ENCODE measurements around the gene CCND2.

The CCND2 gene

DNA sequence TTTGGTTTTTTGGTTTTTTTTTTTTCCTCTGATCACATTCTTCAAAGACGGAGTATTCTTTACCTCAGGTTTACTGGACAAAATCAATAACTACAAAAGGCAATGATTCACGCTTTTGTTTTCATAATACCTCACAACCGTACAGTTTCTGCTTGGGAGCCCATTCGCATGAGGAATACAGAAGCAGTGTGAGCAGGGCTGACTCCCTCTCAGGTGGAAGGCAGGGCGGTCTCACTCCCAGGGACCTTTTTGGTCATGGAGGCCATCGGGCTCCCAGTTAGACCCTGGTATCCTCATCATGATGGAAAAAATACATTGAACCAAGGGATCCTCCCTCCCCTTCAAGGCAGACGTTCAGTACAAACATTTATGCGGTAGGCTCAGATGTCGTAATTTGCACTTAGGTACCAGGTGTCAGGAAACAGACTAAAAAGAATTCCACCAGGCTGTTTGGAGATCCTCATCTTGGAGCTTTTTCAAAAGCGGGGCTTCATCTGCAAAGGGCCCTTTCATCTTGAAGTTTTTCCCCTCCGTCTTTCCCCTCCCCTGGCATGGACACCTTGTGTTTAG is 28.5 kb downstream of the CCND2 start:
- peaks cover 75% of the 10 kb centered on the region for H3K36me3 ChIP-seq (ENCODE audit: control insufficient read depth, low read depth, low read length)
- H3K4me1 ChIP-seq (ENCODE audit: control insufficient read depth, low read depth, low read length), result peaks cover 8% of the 10 kb centered on the region
- no peak overlapping the region for H3K9ac ChIP-seq (ENCODE audit: low read length)
- no peak overlapping the region for H3K27ac ChIP-seq (ENCODE audit: low read length)
- H3K4me3 ChIP-seq (ENCODE audit: low read length), result no peak overlapping the region
- no peaks in the 10 kb centered on the region for H3K27me3 ChIP-seq (ENCODE audit: control insufficient read depth, insufficient read depth, low read length)
- H3K9me3 ChIP-seq (ENCODE audit: control insufficient read depth, low read depth, low read length), result no peaks in the 10 kb centered on the region

DNA sequence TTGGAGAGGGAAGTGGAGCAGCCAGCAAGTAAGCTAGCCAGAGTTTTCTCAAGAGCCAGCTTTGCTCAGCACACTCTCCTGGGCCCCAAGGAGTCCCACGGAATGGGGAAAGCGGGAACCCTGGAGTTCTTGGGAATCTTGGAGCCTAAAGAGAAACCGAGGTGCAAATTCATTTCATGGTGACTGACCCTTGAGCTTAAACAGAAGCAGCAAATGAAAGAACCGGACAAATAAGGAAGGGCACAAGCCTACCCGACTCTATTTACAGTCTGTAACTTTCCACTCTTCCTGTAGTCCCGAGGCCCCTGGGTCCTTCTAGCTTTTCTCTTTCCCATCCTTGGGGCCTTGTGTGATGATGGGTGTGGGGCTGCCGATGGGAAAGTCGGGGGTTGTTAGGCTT is 29.3 kb downstream of the CCND2 start:
- Histone ChIP-seq H3K4me1 (ENCODE audit: control insufficient read depth, low read depth, low read length) (peaks cover 11% of the 10 kb centered on the region), H3K27me3 (ENCODE audit: control insufficient read depth, insufficient read depth, low read length) (no peaks in the 10 kb centered on the region), H3K36me3 (ENCODE audit: control insufficient read depth, low read depth, low read length) (peaks cover 70% of the 10 kb centered on the region), H3K9ac (ENCODE audit: low read length) (no peak overlapping the region), H3K27ac (ENCODE audit: low read length) (no peak overlapping the region), H3K9me3 (ENCODE audit: control insufficient read depth, low read depth, low read length) (no peaks in the 10 kb centered on the region), H3K4me3 (ENCODE audit: low read length) (no peak overlapping the region)

- H3K36me3 ChIP-seq (ENCODE audit: control insufficient read depth, low read depth, low read length), result peaks cover 62% of the 10 kb centered on the region
- no peaks in the 10 kb centered on the region for H3K27me3 ChIP-seq (ENCODE audit: control insufficient read depth, insufficient read depth, low read length)
- peaks cover 11% of the 10 kb centered on the region for H3K4me1 ChIP-seq (ENCODE audit: control insufficient read depth, low read depth, low read length)
- H3K27ac ChIP-seq (ENCODE audit: low read length), result no peak overlapping the region
- no peak overlapping the region for H3K9ac ChIP-seq (ENCODE audit: low read length)
- H3K9me3 ChIP-seq (ENCODE audit: control insufficient read depth, low read depth, low read length), result no peaks in the 10 kb centered on the region
- no peak overlapping the region for H3K4me3 ChIP-seq (ENCODE audit: low read length)
Measured at GRCh38 chr12:4303750-4304149, 30.2 kb downstream of the CCND2 start.

DNA sequence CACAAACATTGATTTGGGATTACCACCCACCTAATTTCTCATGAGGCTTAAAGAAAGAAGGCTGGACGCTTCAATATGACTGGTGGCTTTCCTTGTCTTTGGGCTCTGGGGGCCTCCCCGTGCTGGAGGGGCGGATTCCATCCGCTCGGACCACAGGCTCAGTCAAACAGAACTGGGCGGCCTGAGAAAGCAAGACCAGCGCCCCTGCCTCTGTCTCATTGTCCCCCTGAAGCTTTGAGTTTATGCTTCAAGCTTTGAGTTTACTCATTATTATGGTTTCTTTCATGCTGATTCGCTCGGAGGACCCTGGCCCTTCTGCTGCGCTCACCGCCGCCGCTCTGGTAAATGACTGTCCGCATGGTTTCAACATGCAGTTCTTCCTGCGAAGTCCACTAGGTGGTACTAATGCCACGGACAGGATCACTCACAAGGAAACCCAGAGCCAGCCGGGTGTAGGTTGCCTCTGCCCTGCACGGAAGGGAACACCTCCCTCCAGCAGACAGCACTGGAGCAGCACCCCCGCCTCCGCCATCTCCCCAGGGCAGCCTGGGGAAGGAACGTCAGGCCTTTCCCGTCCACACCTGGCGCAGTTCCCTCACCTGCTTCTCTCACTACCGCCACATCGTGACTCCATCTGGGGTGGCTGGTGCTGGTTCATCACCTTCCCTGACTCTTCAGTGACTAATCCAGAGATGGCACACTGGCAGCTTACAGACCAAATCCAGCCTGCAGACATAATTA is 34.2 kb downstream of the CCND2 start:
- peaks cover 25% of the 10 kb centered on the region for H3K36me3 ChIP-seq (ENCODE audit: control insufficient read depth, low read depth, low read length)
- no peaks in the 10 kb centered on the region for H3K27me3 ChIP-seq (ENCODE audit: control insufficient read depth, insufficient read depth, low read length)
- peaks cover 11% of the 10 kb centered on the region for H3K4me1 ChIP-seq (ENCODE audit: control insufficient read depth, low read depth, low read length)
- peak overlapping the region; percentile 23 for H3K4me3 ChIP-seq (ENCODE audit: low read length)
- peak overlapping the region; percentile 22 for H3K9ac ChIP-seq (ENCODE audit: low read length)
- no peaks in the 10 kb centered on the region for H3K9me3 ChIP-seq (ENCODE audit: control insufficient read depth, low read depth, low read length)
- no peak overlapping the region for H3K27ac ChIP-seq (ENCODE audit: low read length)

- Histone ChIP-seq H3K27me3 (ENCODE audit: control insufficient read depth, insufficient read depth, low read length) (no peaks in the 10 kb centered on the region), H3K9me3 (ENCODE audit: control insufficient read depth, low read depth, low read length) (no peaks in the 10 kb centered on the region), H3K4me1 (ENCODE audit: control insufficient read depth, low read depth, low read length) (peaks cover 11% of the 10 kb centered on the region), H3K27ac (ENCODE audit: low read length) (no peak overlapping the region), H3K36me3 (ENCODE audit: control insufficient read depth, low read depth, low read length) (peaks cover 18% of the 10 kb centered on the region), H3K4me3 (ENCODE audit: low read length) (no peak overlapping the region), H3K9ac (ENCODE audit: low read length) (no peak overlapping the region)
Measured at GRCh38 chr12:4308334-4308950, 34.9 kb downstream of the CCND2 start.

GRCh38 chr12:4311776-4312175 is 38.2 kb downstream of the CCND2 start:
- no peaks in the 10 kb centered on the region for H3K27me3 ChIP-seq (ENCODE audit: control insufficient read depth, insufficient read depth, low read length)
- no peak overlapping the region for H3K9ac ChIP-seq (ENCODE audit: low read length)
- H3K27ac ChIP-seq (ENCODE audit: low read length), result no peak overlapping the region
- no peaks in the 10 kb centered on the region for H3K36me3 ChIP-seq (ENCODE audit: control insufficient read depth, low read depth, low read length)
- no peaks in the 10 kb centered on the region for H3K9me3 ChIP-seq (ENCODE audit: control insufficient read depth, low read depth, low read length)
- H3K4me3 ChIP-seq (ENCODE audit: low read length), result no peak overlapping the region
- H3K4me1 ChIP-seq (ENCODE audit: control insufficient read depth, low read depth, low read length), result peaks cover 5% of the 10 kb centered on the region

DNA sequence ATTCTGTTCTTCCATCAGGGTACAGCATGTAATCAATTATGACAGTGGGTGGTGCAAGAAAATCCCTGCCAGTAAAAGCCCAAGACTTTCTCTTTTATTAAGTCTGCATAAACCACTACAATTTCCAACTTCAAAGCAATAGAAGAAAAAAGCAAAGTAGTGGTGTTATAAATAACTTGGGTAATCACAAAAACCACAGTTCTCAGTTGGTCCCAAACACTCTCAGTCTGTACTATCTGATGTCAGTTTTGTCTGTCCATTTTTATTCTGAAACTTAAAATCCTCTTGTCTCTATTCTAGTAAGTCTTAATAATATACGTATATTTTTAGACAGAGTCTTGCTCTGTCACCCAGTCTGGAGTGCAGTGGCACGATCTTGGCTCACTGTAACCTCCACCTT is 38.7 kb downstream of the CCND2 start:
- H3K27ac ChIP-seq (ENCODE audit: low read length), result no peak overlapping the region
- H3K4me1 ChIP-seq (ENCODE audit: control insufficient read depth, low read depth, low read length), result peaks cover under 1% of the 10 kb centered on the region
- H3K9ac ChIP-seq (ENCODE audit: low read length), result no peak overlapping the region
- H3K27me3 ChIP-seq (ENCODE audit: control insufficient read depth, insufficient read depth, low read length), result no peaks in the 10 kb centered on the region
- H3K4me3 ChIP-seq (ENCODE audit: low read length), result no peak overlapping the region
- H3K36me3 ChIP-seq (ENCODE audit: control insufficient read depth, low read depth, low read length), result no peaks in the 10 kb centered on the region
- H3K9me3 ChIP-seq (ENCODE audit: control insufficient read depth, low read depth, low read length), result no peaks in the 10 kb centered on the region

GRCh38 chr12:4320497-4320852 is 46.9 kb downstream of the CCND2 start:
- H3K27ac ChIP-seq (ENCODE audit: low read length), result no peak overlapping the region
- peaks cover 4% of the 10 kb centered on the region for H3K27me3 ChIP-seq (ENCODE audit: control insufficient read depth, insufficient read depth, low read length)
- peaks cover 5% of the 10 kb centered on the region for H3K36me3 ChIP-seq (ENCODE audit: control insufficient read depth, low read depth, low read length)
- peak overlapping the region; percentile 99 for H3K4me3 ChIP-seq (ENCODE audit: low read length)
- peaks cover 11% of the 10 kb centered on the region for H3K4me1 ChIP-seq (ENCODE audit: control insufficient read depth, low read depth, low read length)
- H3K9me3 ChIP-seq (ENCODE audit: control insufficient read depth, low read depth, low read length), result no peaks in the 10 kb centered on the region
- H3K9ac ChIP-seq (ENCODE audit: low read length), result peak overlapping the region; percentile 90

DNA sequence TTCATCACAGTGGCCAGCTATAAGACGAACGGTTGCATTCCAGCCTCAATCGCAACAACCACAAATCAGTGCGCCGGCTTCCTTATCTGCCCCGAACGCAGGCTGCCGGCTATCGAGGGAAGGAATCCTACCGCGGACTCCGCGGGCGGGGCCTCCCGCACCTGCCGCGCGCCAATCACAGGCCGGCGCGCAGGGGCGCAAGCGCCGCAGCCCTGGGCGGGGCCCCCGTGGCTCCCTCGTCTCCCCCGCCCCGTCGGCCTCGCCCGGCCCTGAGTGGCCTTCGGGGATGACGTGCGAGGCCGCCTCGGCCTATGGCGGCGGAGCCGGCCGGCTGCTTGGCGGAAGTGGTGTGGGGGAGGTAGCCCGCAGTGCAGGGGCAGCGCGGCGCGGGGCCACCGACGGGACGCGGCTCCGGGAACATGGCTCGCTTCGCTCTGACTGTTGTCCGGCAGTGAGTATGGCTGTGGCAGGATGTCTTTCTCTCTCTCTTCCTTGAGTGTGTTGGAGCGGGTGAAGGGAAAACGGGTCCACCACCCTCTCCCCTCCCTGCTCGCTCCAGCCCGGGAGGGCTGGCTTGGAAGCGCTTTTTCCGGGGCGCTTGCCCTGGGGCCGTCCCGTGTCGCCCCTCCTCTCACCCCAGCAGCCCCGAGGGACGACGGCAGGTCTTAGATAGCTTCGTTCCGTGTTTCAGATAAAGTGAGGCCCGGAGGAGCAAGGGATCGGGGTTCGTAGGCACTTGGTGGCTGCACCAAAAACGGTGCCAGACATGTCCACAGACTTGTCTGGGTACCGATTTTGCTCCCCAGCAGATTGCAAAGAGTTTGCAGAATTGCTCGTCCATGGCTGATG is 47.5 kb downstream of the CCND2 start, which contains the start of gene TIGAR:
TIGAR (plus strand) TSS at position 361 of the 849 bp plus-strand sequence; CDS start at position 420, 59 bp downstream.
- Histone ChIP-seq H3K9me3 (ENCODE audit: control insufficient read depth, low read depth, low read length) (no peaks in the 10 kb centered on the region), H3K27me3 (ENCODE audit: control insufficient read depth, insufficient read depth, low read length) (peaks cover 4% of the 10 kb centered on the region), H3K9ac (ENCODE audit: low read length) (peak within 1 kb of the TSS; percentile 90), H3K4me1 (ENCODE audit: control insufficient read depth, low read depth, low read length) (peaks cover 11% of the 10 kb centered on the region), H3K4me3 (ENCODE audit: low read length) (peak within 1 kb of the TSS; percentile 99), H3K36me3 (ENCODE audit: control insufficient read depth, low read depth, low read length) (peaks cover 5% of the 10 kb centered on the region), H3K27ac (ENCODE audit: low read length) (peak within 1 kb of the TSS; percentile 53)

DNA sequence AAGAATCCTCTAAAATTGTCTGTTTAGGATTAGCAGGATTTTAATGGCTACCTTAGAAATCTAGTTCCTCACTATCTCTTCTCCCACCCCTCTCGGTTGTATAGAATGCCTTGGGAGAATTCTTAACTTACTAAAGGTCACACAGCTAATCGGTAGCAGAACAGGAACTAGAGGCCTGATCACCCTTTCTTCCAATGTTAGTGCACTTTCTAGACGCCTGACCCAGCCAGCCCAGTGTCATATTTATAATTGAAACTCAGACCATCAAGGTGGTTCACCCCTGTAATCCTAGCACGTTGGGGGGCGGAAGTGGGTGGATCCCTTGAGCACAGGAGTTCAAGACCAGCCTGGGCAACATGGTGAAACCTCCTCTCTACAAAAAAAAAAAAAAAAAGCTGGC is 49.2 kb downstream of the CCND2 start:
- H3K9ac ChIP-seq (ENCODE audit: low read length), result no peak overlapping the region
- peaks cover 11% of the 10 kb centered on the region for H3K4me1 ChIP-seq (ENCODE audit: control insufficient read depth, low read depth, low read length)
- peak overlapping the region; percentile 99 for H3K4me3 ChIP-seq (ENCODE audit: low read length)
- H3K27ac ChIP-seq (ENCODE audit: low read length), result no peak overlapping the region
- H3K36me3 ChIP-seq (ENCODE audit: control insufficient read depth, low read depth, low read length), result peaks cover 5% of the 10 kb centered on the region
- H3K27me3 ChIP-seq (ENCODE audit: control insufficient read depth, insufficient read depth, low read length), result peaks cover 4% of the 10 kb centered on the region
- H3K9me3 ChIP-seq (ENCODE audit: control insufficient read depth, low read depth, low read length), result no peaks in the 10 kb centered on the region
